OCI-M2 (cell line): Measurements from ENCODE around the gene WBP1.
"Not testable (repeated sequence)": the region's sequence is repeated elsewhere in the genome, so short reads cannot be mapped to it uniquely, and the experiment has no call there.

Experiments used
- DNase-seq: peaks from one replicate; lab custom pipeline; 2025; ENCODE audit not compliant: unreplicated experiment; lab: John Stamatoyannopoulos, UW

Gene WBP1

DNA sequence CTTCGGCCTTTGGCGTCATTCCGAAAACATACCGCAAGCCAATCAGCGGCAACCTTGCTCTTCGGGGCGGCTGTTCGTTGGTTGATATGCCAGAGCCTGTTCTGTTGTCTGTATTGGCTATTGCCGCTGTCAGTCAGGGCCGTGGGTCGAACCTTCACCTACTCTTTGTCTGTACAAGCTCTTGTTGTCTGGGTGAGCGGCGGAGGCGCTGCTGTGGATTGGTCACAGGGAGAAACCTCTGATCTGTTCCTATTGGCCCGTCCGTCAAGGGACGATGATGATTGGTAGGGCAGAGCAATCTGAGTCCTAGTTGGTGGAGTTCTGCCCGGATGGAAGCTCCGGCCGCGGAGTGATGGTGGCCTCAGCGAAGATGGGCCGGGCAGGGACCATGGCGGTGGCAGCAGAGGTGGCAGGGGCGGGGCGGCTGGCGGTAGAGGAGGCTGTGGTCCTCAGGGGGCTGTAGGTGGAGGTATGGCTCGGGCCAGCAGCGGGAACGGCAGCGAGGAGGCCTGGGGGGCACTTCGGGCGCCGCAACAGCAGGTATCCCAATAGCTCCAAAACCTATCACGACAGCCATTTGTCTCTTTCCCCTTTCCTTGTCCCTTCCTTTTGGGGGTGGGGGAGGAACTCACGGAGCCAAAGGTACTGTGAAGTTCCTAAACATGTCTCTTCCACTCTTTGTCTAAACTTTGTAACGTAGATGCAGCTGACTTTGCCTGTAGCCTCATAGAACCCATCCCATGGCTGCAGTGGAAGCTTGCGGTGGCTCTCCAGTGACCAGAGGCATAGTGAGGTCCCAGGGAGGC lies at the start of gene WBP1:
WBP1 (plus strand) TSS at position 307 of the 806 bp plus-strand sequence; CDS start at position 472, 165 bp downstream.
- peak; percentile 83 for DNase-seq

DNA sequence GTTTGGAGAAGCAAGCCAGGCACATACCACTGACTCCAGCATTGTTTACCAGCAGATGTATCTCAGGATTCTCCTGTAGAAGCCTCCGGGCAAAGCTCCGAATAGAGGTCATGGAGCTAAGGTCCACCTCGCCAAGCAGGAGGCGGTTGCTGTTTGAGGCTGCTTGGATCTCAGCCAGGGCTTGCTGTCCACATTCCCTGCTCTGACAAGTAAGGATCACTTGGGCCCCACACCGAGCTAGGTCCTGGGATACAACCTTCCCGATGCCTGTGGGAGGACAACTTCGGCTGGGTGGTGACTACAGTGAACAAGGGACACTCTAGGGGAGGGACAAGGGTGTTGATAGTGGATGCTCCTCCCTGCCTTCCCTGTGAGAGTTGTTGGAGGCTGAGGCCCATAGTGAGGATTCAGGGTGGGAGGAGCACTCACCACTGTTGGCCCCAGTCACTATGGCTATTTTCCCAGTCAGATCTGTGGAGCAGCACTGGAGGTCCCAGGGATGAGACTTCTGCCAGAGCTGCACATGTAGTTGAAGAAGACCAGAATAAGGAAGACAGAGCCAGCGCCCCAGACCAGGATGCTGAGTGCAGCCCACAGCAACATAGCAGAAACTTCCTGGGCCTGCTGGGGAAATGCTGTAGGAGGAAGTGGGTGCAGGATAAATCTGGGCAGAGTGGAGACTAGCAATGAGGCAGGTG lies 45.1 kb upstream of the WBP1 start:
- no peak for DNase-seq

DNA sequence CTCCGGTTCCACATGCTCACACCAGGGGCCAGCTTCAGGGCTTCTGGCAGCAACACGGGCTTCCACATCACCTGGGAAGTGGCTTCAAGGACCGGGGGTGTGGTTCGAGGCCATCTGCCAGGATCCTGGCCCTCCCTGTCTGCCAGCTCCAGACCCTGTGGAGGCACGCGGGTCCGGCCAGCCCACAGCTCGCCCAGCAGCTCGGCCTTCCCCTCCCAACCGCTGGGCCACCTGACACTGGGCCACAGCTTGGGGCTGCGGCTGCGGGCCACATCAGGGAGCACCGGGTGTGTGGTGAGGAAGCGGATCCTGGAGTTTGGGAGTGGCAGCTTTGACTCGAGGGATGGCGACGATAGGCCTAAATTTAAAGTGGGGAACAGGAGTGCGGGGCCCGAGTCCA lies 43.8 kb upstream of the WBP1 start:
- no peak for DNase-seq

DNA sequence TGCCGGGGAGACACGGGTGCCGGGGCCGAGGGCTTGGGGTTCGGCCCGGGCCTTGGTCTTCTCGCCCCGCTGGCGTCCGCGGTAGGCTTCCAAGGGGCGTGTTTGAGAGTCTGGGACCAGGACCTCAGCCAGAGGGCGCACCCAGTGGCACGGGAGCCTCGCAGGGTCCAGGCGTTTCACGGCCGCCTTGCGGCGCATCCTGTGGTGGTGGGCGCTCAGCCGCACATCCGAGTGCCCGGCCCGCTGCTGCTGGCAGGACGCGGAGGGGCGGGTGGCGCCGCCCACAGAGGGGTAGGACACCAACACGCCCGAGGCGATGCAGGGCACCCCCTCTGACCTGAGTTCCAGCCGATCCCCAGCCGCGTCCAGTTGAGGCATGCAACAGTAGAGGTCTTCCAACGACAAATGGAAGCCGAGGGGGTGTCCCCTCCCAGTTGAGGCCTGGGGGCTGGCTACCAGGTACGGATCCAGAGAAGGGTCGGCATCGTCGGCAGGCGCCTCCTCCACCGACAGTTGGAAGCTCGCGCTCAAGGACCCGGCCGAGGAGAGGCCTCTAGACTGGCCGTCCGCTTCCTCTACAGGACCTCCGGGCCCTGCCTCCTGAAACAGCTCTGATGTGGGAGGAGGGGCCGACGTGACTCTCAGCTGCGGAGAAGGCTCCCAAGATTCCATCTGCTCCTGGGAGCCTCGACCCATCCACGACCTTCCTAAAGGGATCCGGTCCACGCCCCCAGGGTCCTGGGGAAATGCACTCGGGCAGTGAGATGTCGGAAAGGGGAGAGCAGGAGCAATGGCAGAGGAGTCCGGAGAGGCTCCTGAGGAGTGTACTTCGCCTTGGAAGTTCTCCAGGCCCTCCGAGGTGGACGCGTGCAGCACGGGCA lies 43.1 kb upstream of the WBP1 start:
- DNase-seq, result no peak

DNA sequence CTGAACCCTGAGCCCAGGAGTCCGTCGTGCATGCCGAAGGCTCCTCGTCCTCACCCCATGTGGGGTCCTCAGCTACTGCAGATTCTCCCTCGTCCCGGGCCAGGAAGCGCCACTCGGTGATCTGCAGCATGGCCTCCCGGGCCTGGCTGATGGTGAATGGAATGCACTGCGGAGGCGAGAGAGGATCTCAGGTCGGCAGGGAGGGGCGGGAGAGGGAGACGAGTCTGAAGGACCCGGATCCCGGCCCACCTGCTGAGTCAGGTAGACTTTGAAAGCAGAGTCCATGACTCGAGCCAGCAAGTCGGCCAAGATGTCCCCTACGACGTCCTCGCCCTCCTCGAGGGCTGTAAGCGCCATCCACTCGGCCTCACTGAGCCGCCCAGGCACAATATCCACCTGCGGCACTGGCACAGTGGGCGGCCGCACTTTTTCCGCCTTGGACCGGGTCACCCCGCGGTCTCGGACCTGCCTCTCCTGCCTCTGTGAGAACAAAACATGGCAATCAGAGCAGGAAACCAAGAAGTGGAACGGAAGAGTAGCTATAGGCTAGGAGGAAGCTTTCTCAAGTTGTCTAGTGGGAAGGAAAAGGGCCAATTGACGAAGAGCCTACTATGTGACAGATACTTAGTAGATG lies 42.4 kb upstream of the WBP1 start:
- DNase-seq, result no peak

DNA sequence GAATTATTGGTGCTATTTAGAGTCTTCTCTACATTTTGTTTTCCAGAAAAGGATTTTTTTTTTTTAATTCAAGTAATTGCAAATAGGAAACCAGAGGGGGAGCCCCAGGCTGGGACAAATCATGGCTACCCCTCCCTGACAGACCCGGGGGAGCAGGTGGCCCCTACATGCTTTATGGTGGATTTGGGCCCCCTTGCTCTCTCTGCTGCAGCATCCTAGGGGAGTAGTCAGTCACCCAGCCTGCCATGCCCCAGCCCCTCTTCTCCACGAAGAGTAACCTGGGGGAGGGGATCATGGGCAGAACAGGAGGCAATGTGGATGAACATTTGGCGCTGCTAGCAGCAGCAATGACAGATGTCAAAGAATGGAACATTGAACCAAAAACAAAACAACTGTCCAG lies 41.5 kb upstream of the WBP1 start:
- DNase-seq, result no peak

DNA sequence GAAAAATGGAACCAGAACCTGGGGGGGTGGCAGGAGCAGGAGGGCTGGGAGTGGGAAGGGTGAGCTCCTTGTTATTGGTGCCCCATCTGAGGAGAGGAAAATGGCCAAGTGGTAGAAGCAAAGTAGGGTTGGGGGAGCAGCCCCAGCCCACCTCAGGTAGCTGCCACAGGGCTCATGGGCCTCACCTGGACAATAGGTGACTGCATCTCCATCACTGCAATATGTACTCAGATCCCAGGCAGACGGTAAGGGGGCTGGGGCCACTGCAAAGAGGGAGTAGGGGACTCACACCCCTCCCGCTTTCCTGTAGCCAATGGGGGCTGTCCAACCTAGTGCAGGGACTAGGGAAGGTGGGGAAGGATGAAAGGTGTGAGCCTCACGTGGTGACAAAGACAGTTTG lies 41.0 kb upstream of the WBP1 start:
- no peak for DNase-seq

DNA sequence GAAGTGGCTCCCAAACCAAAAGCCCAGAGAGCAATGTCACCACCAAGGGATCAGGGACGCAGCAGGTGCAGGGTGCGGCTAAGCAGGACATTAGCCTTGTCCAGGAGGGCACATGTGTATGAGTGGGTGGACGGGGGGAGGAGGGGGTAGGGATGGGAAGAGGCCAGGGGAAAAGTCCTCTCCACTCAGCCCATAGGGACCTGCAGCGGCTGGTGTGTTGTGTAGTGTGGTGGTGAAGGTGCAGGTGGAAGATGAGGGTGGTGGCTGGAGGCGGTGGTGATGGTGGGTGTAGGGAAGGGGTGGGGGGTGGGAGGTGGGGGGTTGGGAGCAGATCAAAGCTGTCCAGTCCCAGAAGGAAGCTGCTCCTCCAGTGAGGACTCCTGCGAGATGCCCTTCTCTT lies 40.5 kb upstream of the WBP1 start:
- DNase-seq, result no peak

DNA sequence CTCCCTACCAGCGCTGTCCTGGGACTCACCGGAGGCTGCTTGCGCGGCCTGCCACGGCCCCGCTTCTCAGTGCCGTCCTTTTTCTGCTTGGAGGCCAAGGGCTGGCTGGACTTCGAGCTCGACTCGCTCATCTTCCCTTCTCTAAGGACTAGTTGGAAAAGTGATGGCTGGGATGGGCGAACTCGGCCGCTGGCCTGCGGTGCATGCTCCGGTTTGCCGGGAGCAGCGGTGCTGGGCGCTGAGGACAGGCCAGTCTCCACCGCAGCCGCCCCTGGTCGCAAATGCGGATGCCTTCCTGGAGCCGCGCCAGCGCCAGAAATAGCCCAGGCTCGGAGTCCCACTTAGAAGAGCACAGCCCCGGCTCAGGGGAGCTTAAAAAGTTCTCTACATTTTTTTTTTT lies 39.9 kb upstream of the WBP1 start:
- DNase-seq, result no peak

DNA sequence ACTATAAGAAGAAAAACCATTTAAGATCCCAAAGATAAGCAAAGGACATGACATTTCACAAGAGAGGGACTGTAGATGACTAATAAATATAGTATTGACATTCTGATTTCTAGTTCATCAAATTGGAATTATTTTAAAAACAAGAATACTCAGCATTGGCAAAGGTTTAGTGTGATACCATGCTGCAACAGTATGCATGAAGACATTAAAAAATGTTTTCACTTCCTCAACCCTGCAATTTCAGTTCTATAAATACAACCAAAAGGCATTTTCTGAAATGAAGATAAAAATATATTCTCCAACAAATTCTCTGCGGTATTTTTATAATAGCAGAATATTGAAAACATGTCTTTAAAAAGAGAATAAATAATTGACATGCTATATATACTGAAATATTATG lies 38.9 kb upstream of the WBP1 start:
- no peak for DNase-seq

DNA sequence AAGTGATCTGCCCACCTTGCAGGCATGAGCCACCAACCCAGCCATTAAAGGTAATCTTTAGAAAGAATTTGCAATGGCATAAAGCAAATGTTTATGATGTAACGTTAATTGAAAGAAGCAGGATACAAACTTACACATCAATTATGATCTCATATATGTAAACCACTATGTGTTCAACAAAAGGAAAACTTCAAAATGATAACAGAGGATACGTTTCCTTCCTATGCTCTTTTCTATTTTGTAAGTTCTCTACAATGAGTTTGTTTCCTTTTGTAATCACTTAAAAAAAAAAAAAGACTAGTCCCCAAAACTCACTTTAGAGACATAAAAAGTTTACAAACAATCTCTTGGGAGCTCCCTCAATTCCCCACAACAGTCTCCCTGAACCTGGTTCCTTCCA lies 38.2 kb upstream of the WBP1 start:
- no peak for DNase-seq

DNA sequence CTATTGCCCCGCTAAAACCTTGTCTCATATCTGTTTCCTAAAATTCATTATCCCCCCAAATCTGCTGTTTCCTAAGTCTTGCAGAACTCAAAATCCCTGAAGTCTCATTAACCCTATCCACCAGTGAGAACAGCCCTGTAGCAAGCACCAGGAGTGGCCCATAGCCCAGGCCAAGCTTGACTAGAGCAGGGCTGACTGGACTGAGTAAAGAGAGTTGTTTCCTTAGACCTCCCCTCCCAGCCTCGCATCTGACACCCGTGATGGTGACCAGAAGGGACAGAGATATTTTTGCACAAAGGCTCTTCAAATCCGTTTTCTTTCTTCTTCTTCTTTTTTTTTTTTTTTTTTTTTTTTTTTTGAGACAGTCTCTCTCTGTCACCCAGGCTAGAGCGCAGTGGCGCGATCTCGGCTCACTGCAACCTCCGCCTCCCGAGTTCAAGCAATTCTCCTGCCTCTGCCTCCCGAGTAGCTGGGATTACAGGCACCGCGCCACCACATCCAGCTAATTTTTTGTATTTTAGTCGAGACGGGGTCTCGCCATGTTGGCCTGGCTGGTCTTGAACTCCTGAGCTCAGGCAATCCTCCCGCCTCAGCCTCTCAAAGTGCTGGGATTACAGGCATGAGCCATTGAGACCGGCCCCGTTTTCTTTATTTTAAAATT lies 37.7 kb upstream of the WBP1 start:
- not testable (repeated sequence) for DNase-seq

DNA sequence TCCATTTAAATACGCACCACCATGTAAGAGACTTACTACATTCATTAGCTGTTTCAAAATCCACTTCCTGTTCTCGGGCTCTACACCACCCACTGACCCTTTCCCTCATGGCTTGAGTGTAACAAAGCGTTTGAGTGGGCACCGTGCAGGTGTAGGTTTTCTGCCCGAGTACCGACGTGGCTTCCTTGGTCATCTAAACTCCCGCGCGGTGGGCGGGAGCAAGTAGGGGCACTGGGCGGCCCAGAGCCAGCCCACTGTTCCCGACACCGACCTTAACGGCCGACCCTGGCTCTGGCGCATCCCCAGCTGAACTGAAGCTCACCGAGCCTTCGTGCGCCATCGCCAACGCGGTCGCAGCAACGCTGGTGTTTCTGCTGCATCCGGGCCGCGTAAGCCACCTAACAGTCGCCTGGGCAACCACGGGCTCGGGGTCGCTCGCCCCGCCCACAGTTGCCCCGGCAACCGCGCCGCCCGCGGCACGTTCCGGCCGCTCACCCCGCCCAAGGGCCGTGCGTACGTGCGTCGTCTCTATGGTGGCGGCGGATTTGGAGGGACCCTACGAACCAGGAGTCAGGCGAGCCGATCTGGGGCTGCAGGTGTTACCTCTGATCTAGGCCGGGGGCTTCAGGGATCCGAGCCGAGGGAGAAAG lies 36.9 kb upstream of the WBP1 start, which contains the start of the genes C2orf81 and WDR54:
C2orf81 (minus strand) TSS at position 399 of the 650 bp plus-strand sequence; CDS start at position 340, 59 bp downstream.
WDR54 (plus strand) TSS at position 510 of the 650 bp plus-strand sequence. CDS start 424 bp downstream, outside the sequence.
- no peak for DNase-seq

DNA sequence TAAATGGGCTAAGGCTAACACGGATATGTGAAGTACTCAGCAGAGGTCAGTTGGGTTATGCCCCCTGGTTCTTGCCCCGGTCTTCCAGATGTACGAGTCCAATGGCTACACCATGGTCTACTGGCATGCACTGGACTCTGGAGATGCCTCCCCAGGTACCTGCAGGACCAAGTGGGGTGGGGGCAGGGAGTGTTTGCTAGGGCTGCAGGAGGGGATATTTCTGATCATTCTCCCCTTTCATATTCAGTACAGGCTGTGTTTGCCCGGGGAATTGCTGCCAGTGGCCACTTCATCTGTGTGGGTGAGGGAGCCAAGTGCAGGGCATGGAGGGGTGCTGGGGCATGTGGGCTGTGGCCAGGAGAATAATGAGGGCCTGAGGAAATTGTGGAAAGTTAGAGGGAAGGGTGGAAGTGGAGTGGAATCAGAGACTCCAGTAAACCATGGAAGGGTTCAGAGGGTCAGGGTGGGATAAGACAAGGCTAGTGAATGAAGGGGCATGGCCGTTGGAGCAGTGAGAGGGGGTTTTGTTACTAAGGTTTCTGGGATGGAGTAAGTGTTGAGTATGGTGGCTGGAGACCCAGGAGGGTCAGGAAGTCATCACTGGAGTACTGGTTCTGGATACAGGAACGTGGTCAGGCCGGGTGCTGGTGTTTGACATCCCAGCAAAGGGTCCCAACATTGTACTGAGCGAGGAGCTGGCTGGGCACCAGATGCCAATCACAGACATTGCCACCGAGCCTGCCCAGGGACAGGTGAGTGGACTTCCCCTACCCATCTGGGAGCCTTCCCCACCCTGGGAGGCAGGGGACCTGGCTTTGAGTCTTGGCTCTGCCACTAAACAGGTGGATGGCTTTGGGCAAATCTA lies 34.8 kb upstream of the WBP1 start:
- no peak for DNase-seq

DNA sequence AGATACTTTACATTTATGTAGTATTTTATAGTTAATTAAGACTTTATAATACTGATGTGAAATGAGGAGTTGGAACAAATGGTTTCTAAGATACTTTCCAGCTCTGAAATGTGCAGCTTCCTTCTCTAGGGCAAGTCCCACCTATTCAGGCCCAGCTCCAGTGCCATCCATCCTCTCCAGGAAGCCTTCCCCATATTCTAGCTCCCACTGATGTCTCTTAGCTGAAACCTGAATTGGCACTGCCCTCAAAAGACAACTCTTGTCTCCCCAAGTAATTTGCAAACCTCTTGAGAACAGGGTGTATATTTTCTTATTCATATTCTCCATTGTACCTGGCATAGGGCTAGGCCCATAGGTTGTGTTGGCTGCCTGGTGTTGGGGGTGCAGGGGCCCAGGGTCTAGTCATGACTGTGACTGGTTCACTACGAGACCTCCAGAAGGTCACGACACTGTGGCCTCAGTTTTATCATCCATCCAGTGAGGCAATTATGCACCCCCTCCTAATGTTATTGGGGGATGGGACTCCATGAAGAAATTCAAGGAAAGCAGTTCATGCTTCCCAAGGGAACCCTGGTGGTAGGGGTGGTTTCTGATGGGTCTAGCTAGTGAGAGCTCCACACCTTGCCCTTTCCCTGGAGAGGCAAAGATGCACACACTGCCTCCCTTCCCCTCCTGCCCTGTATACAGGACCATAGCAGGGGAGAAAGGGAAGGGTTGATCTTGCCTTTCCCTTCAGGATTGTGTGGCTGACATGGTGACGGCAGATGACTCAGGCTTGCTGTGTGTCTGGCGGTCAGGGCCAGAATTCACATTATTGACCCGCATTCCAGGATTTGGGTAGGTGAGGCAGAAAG lies 33.9 kb upstream of the WBP1 start:
- DNase-seq, result no peak

DNA sequence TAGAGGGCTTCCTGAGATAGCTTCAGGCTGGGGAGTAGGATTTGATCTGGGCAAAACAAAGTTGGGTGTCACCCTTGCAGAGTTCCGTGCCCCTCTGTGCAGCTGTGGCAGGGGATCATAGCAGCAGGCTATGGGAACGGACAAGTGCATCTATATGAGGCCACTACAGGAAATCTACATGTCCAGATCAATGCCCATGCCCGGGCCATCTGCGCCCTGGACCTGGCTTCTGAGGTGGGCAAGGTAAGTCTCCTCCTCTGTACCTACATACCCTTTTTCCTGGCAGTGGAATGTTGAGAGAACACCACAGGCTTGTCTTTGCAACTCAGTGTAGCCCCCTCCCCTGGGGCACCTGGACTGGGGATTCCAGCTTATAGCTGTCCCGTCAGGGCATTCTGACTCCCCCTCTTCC lies 33.2 kb upstream of the WBP1 start:
- no peak for DNase-seq

DNA sequence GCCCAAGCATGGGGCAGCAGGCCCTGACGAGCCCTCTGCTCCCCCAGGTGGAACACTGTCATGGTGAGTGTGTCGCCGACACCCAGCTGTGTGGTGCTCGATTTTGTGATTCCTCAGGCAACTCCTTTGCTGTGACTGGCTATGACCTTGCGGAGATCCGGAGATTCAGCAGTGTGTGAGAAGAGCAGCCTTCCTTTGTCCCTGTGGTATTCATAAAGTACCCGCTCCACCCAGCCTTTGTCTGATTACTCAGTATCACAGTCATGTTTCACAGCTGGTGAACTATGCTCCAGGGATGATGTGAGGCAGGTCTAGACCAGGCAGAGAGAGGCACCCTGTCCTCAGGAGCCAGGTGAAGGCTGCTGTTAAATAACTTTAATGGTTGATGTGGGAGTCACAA lies 32.7 kb upstream of the WBP1 start:
- DNase-seq, result no peak

DNA sequence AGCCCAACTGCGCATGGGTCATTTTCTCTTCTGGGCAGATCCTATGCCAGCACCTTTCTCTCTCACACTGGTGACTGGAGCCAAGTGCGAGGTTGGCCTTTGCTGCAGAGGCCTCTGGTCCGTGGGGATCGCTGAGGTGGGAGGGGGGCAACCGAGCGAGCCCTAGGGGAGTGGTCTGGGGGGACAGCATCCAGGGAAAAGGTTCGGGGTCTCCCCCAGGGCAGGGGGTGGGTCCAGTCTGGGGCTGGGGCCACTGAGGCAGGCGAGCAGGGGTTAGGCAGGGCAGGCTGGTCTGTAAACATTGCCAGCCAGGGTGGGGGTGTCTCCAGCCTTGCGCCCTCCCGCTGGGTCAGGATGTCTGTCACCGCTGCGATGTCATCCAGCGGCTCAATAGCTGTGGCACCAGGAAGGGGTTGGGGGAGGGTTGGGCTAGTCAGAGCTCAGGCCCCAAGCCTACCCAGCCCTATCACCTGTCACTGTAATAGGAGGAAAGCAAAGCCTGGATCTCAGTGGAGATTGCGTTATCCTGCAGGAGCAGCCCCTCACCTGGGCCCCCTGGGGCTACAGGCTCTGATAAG lies 32.0 kb upstream of the WBP1 start:
- no peak for DNase-seq
